HAP-1 (cell line): ENCODE measurements around the gene RNF125.

Experiments
- DNase-seq, 2 experiments: peaks; one replicate each; pipeline ENCODE4 v3.0.0-alpha.2; 2016 to 2020; ENCODE audit warnings: low spot score in 2 of 2
- H3K27me3 ChIP-seq: fragments of 250-450 bp; sonication (Bioruptor Pico); 2 replicates; pipeline ENCODE4 v1.5.1; 2020; ENCODE audit warnings: low read depth, mild to moderate bottlenecking, moderate library complexity
- H3K36me3 ChIP-seq: fragments of 250-450 bp; sonication (Bioruptor Pico); replicated peaks from 2 replicates; pipeline ENCODE4 v1.5.1; 2020; ENCODE audit warnings: mild to moderate bottlenecking
- H3K4me1 ChIP-seq: fragments of 250-450 bp; sonication (Bioruptor Pico); 2 replicates; pipeline ENCODE4 v1.5.1; 2020; ENCODE audit warnings: mild to moderate bottlenecking
- H3K4me3 ChIP-seq: fragments of 250-450 bp; sonication (Bioruptor Pico); 2 replicates; pipeline ENCODE4 v1.5.1; 2020; ENCODE audit warnings: mild to moderate bottlenecking, moderate library complexity
- H3K9me3 ChIP-seq: fragments of 250-450 bp; sonication (Bioruptor Pico); 2 replicates; pipeline ENCODE4 v1.5.1; 2020; ENCODE audit warnings: mild to moderate bottlenecking, moderate library complexity
- in situ Hi-C: fragments of 300-500 bp; cut with MboI; formaldehyde crosslinking; loops from 3 replicates; pipeline ENCODE4 v1.14.3; 2020; ENCODE audit warnings: low sequenced_read_pairs, inconsistent platforms, mixed read lengths

Gene RNF125

GRCh38 chr18:32040936-32041335 lies 22.3 kb downstream of the RNF125 start:
- Histone ChIP-seq H3K4me1 (no peaks in the 10 kb centered on the region), H3K36me3 (no peaks in the 10 kb centered on the region), H3K4me3 (no peak overlapping the region), H3K27me3 (no peaks in the 10 kb centered on the region), H3K9me3 (no peaks in the 10 kb centered on the region)
- no peak for DNase-seq
- in situ Hi-C loops, result no loop called here

DNA sequence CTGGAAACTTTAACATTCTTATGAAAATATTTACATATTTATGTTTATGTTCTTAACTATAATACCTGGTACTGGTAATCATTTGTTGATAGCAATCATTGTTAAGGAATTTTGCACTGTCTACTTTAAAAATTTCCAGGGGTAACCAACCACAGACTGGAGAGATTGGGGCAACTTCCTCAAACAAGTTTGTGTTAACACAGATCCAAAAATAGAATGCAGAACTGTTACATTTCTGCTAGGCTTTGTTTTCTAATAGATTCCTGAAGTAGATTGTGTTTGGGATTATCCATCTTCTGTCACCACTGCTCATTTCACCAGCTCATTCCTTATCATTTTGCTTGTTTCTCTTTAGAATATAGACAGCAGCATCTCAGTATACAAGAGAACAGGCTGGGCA lies 23.7 kb downstream of the RNF125 start:
- in situ Hi-C loops, result no loop called here
- no peaks in the 10 kb centered on the region for H3K27me3 ChIP-seq

GRCh38 chr18:32048507-32049091 lies 30.0 kb downstream of the RNF125 start:
- Histone ChIP-seq H3K36me3 (no peaks in the 10 kb centered on the region), H3K4me1 (no peaks in the 10 kb centered on the region), H3K4me3 (no peak overlapping the region), H3K9me3 (no peaks in the 10 kb centered on the region), H3K27me3 (no peaks in the 10 kb centered on the region)
- no peak for DNase-seq
- in situ Hi-C loops, result no loop called here

More for the DNA sequence above, 23.7 kb downstream of the RNF125 start:
- Histone ChIP-seq H3K9me3 (no peaks in the 10 kb centered on the region), H3K4me3 (no peak overlapping the region), H3K36me3 (no peaks in the 10 kb centered on the region), H3K4me1 (no peaks in the 10 kb centered on the region)
- DNase-seq, result no peak

DNA sequence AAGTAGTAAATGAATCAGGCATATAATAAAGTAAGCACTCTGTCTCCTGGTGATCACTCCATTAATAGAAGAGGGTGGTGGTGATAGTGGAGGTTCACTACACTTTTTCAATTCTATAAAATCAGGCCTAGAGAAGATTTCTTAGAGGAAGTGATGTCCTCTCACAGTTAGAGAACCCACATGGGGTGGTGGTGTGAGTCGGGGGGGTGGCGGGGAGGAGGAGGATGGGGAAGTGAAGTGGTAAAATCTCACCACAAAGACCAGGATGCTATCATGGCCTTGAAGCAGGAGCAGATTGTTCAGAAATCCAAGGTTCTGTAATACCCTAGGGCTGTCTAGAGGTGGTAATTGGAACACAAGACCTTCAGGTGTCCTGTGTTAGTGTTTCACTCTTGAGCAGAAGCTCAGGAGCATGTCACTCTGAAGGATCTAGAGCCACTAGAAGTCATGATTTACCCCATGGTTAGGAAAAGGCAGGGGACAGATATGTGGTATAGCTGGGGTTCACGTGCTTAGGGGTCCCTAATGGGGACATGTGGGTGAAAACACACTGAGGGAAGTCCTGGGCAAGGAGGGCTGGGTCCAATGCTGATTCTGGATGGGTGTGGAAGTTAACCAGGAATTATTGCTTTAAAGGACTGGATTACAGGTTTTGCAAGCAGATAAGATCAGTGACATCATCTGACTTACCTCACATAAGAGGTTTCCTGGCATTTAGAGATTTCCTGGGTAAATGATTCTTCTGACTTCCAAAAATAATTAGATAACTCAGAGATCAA lies 31.0 kb downstream of the RNF125 start:
- no peaks in the 10 kb centered on the region for H3K36me3 ChIP-seq
- H3K4me3 ChIP-seq, result no peak overlapping the region
- H3K9me3 ChIP-seq, result no peaks in the 10 kb centered on the region
- no peaks in the 10 kb centered on the region for H3K27me3 ChIP-seq
- in situ Hi-C loops, result no loop called here
- no peak for DNase-seq
- no peaks in the 10 kb centered on the region for H3K4me1 ChIP-seq

DNA sequence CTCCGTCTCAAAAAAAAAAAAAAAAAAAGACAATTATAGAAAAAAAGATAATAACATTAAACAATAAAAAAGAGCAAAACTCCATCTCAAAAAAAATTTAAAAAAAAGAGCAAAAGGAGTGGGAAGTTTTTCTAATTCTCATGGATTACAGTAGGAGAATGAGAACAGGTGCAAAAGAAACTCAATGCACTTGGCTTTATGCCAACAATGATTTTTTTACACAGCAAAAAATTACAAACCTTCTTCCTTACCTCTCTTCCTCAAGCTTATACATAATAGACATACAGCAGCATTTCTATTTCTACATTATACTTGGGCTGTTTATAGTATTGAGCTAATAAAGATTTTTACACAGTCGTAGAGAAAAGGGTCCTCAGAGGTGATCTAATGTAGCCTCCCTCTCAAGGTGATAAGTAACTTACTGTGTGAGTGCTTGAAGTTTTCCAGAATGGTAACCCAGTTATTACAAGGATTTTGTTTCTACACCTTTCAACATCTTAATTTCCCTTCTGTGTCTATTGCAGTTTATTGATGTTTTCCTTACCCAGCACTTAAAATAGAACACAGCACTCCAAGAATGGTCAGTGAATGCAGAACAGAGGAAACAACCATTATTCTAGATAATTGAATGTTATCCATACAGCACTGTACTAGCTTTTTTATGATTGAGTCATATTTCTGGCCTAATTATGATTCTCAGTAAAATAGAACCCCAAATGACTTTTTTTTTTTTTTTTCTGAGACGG lies 38.2 kb downstream of the RNF125 start:
- Histone ChIP-seq H3K9me3 (no peaks in the 10 kb centered on the region), H3K36me3 (no peaks in the 10 kb centered on the region), H3K4me3 (no peak overlapping the region), H3K4me1 (peaks cover 11% of the 10 kb centered on the region), H3K27me3 (no peaks in the 10 kb centered on the region)
- DNase-seq, result no peak
- in situ Hi-C loops, result no loop called here

- Histone ChIP-seq H3K36me3 (no peaks in the 10 kb centered on the region), H3K9me3 (no peaks in the 10 kb centered on the region), H3K4me3 (no peak overlapping the region), H3K27me3 (no peaks in the 10 kb centered on the region), H3K4me1 (peaks cover 11% of the 10 kb centered on the region)
- DNase-seq, result peak in 1 of 2 experiments; percentile 13
- in situ Hi-C loops, result no loop called here
These were observed 39.1 kb downstream of the RNF125 start for GRCh38 chr18:32057624-32058165.

DNA sequence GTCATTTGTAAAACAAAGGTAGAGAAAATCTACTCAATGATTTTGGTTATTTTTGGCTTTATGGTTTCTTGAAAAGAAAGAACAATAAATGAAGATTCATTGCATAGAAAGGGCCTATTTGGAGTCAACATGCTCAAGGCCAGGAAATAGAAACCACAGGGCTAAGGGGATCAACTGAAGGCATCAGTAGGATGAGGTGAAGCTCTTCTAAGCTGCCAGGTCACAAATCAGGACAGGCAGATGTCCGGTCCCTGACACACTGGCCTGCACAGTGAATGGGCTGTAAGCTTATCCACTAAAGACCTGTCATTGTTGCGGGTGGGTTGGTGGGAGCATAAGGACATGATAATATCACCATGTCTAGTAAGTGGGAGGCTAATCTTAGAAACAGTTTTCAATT lies 41.4 kb downstream of the RNF125 start:
- Histone ChIP-seq H3K9me3 (no peaks in the 10 kb centered on the region), H3K36me3 (no peaks in the 10 kb centered on the region), H3K4me3 (no peak overlapping the region), H3K27me3 (no peaks in the 10 kb centered on the region), H3K4me1 (peaks cover 11% of the 10 kb centered on the region)
- DNase-seq, result no peak
- in situ Hi-C loops, result no loop called here

DNA sequence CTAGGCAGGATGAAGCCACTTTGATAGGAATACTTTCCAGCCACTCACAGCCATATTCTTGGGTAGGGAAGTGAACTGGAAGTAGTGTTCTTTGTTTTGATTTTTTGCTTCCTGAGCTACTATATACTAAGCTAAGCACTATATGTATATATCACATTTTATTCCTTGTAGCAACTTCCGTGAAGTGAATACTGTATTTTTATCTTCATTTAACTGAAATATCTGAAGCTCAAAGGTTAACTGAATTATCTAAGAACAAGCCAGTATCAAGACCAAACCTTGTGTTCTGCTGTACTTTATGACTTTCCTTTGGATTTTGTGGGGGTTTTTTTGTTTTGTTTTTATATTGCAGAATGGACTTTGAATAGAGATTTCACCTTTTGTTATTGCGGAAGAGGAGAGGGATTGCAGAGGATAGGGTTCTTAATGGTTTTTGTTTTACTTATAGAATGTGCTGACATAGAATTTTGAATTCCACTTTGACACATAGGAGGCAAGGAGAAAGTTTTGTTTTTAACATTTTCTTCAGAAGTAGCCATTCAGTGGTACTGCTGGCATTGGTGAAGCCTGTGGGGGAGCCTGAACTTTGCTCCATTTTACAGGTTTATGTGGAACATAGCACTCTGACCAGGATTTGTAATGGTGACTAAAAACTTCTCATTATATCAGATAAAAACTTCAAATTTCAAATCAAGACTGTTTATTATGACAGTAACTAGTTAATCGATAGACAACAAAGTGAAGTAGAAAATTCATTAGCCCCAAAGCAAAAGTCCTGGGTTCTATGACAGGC lies 48.9 kb downstream of the RNF125 start:
- DNase-seq, result no peak
- Histone ChIP-seq H3K27me3 (no peaks in the 10 kb centered on the region), H3K9me3 (no peaks in the 10 kb centered on the region), H3K4me3 (no peak overlapping the region), H3K4me1 (no peaks in the 10 kb centered on the region), H3K36me3 (no peaks in the 10 kb centered on the region)
- in situ Hi-C loops, result no loop called here

DNA sequence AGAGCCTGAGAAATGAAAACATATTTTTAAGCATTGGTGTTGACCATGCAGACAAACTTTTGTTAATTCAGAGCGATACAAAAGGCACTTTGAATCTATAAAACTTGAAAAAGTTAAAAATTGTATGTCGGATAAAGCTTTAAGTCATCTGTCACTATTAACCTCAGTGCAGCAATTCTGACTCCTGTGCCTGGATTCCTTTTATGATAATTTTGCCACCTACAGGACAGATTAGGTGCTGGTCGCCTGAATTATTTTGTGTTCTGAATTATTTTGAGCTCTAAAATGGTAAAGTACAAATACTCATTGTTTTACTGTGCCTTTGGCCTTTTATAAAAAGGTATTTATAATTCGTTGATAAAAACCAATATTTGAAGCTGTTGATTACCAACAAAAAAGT lies 53.7 kb downstream of the RNF125 start:
- Histone ChIP-seq H3K27me3 (no peaks in the 10 kb centered on the region), H3K4me1 (no peaks in the 10 kb centered on the region), H3K4me3 (no peak overlapping the region), H3K36me3 (no peaks in the 10 kb centered on the region), H3K9me3 (no peaks in the 10 kb centered on the region)
- in situ Hi-C loops, result no loop called here
- DNase-seq, result no peak

DNA sequence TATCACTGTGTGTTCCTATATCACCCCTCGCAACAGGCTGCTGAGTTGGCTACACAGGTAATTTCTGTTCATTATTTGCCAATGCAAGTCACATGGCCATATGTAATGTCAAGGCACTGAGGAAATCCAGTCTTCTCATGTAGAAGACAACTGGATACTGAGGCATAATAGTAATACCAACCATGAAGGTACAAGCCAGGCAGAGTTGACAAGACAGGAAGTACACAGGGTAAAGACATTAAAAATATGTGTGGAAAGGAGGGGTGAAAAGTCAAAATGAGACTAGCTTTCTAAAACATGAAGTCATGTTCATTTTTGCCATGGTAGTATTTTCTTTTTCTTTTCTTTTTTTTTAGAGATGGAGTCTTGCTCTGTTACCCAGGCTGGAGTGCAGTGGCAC lies 55.6 kb downstream of the RNF125 start:
- in situ Hi-C loops, result no loop called here
- Histone ChIP-seq H3K9me3 (no peaks in the 10 kb centered on the region), H3K4me3 (no peak overlapping the region), H3K4me1 (peaks cover 7% of the 10 kb centered on the region), H3K36me3 (no peaks in the 10 kb centered on the region), H3K27me3 (no peaks in the 10 kb centered on the region)
- DNase-seq, result no peak

- no peak overlapping the region for H3K4me3 ChIP-seq
- H3K4me1 ChIP-seq, result peaks cover 13% of the 10 kb centered on the region
- DNase-seq, result no peak
- in situ Hi-C loops, result no loop called here
- no peaks in the 10 kb centered on the region for H3K27me3 ChIP-seq
- H3K36me3 ChIP-seq, result no peaks in the 10 kb centered on the region
- no peaks in the 10 kb centered on the region for H3K9me3 ChIP-seq
These were observed 60.2 kb downstream of the RNF125 start for GRCh38 chr18:32078845-32079244.

- no peak for DNase-seq
- H3K36me3 ChIP-seq, result no peaks in the 10 kb centered on the region
- in situ Hi-C loops, result no loop called here
- no peaks in the 10 kb centered on the region for H3K27me3 ChIP-seq
- peaks cover 13% of the 10 kb centered on the region for H3K4me1 ChIP-seq
- H3K9me3 ChIP-seq, result no peaks in the 10 kb centered on the region
- no peak overlapping the region for H3K4me3 ChIP-seq
These were observed 63.3 kb downstream of the RNF125 start for GRCh38 chr18:32081881-32082280.

DNA sequence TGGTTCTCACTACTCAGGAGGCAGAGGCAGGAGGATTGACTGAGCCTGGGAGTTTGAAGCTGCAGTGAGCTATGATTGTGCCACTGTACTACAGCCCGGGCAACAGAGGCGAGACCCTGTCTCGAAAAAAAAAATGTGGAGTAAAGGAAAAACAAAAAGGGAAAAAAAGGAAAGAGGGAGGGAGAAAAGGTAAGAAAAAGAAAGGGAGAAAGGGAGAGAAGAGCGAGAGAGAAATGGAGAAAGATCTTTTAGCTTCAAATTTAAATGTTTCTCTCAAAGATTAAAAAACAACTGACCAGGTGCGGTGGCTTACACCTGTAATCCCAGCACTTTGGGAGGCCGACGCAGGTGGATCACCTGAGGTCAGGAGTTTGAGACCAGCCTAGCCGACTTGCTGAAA lies 65.2 kb downstream of the RNF125 start:
- Histone ChIP-seq H3K36me3 (no peaks in the 10 kb centered on the region), H3K4me1 (peaks cover 10% of the 10 kb centered on the region), H3K4me3 (no peak overlapping the region), H3K27me3 (no peaks in the 10 kb centered on the region), H3K9me3 (no peaks in the 10 kb centered on the region)
- in situ Hi-C loops, result no loop called here
- DNase-seq, result no peak
